Right cardiac atrium (tissue), 5 donors: Measurements from ENCODE around the gene C3orf22. TPM values are rescaled to one million over a fixed set of nuclear protein-coding genes. Genes with fewer than 3 reads are reported as not detected.

Experiments
- ATAC-seq, 2 donors: fragments of 200-7000 bp; cut with Tn5 transposase; one replicate each; pipeline versions ENCODE4 v1.8.0 to v1.9.1; 2020; ENCODE audit warnings: moderate library complexity in 2 of 2, mild to moderate bottlenecking in 1 of 2
- DNase-seq, 3 donors: peaks; one replicate each; pipeline ENCODE4 v3.0.0-alpha.2; 2020
- H3K27ac ChIP-seq: one replicate; pipeline ENCODE4 v1.5.1; 2013; ENCODE audit warnings: mild to moderate bottlenecking, low read length, control low read depth, moderate library complexity
- H3K27me3 ChIP-seq: one replicate; pipeline ENCODE4 v1.6.1; 2013; ENCODE audit not compliant: control insufficient read depth, insufficient read depth
- H3K4me1 ChIP-seq: one replicate; pipeline ENCODE4 v1.6.1; 2013; ENCODE audit warnings: low read length; ENCODE audit not compliant: control insufficient read depth, insufficient read depth
- H3K4me3 ChIP-seq: one replicate; pipeline ENCODE4 v1.5.1; 2013; ENCODE audit warnings: low read length, control low read depth
- H3K9me3 ChIP-seq: one replicate; pipeline ENCODE4 v1.6.1; 2013; ENCODE audit warnings: low read length; ENCODE audit not compliant: control insufficient read depth
- WGBS: extraction: QIAGEN DNeasy Blood & Tissue Kit; methylation state at CpG from one replicate; pipeline ENCODE4 v1.1.7; 2013; 5-methylcytosine and 5-hydroxymethylcytosine counted together
- intact Hi-C, 4 donors: fragments of 100-400 bp; cut with DNase I; formaldehyde crosslinking; loops; one replicate each; pipeline versions ENCODE4 v1.11.0 to v1.14.0; 2022 to 2023
- polyA plus RNA-seq: library from polyadenylated mRNA; stranded (reverse); fragments of 200-250 nt; gene quantifications from one replicate; pipeline ENCODE4 v1.2.3, GENCODE V29; 2013
- total RNA-seq, 4 donors: library from RNA; stranded (reverse); fragmentation: NEBNext Ultra II Directional; extraction: Animal tissue kit (Norgen Biotek cat#: 25700); gene quantifications; one replicate each; pipeline ENCODE4 v1.2.1, GENCODE V29; 2021
- donor health status: healthy with polysubstance abuse.
- donor health status: DM: no; HTN: yes; CAD: no.
- donor health status: DM: no; HTN: no; CAD: no.
- donor health status: DM: no; HTN: yes; CAD: no; lungs with severe emphysema.
- donor health status: DM: yes; HTN: yes; CAD: no.

The C3orf22 gene
- total and polyA plus RNA-seq, 5 donors = not detected

DNA sequence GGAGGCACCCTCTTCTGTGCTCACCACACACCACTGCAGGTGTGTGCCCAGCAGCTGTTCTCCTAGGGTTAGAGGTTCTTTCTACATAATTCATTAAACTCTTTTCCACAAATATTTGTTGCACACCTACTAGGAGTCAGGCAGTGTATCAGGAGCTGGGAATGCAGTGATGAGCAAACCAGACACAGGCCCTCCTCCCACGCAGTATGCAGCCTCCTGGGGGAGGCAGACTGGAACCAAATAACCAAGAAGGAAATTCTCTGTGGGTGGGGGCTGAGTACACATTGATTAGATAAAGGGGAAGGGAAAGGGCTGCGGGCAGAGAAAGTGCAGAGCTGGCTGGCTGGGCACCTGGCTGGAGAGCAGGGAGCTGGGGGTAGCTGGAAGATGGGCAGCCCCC is 18.5 kb upstream of the C3orf22 start:
- H3K9me3 ChIP-seq = no peaks in the 10 kb centered on the region
- WGBS = 45% methylated on average over 2 of the region's 2 CpGs
- DNase-seq (peak in 1 of 3 donors; percentile 12), ATAC-seq (no peak)
- H3K4me3 ChIP-seq = no peak overlapping the region
- intact Hi-C loops = no loop called here
- H3K27ac ChIP-seq = no peak overlapping the region
- no peaks in the 10 kb centered on the region for H3K27me3 ChIP-seq
- H3K4me1 ChIP-seq = no peaks in the 10 kb centered on the region

DNA sequence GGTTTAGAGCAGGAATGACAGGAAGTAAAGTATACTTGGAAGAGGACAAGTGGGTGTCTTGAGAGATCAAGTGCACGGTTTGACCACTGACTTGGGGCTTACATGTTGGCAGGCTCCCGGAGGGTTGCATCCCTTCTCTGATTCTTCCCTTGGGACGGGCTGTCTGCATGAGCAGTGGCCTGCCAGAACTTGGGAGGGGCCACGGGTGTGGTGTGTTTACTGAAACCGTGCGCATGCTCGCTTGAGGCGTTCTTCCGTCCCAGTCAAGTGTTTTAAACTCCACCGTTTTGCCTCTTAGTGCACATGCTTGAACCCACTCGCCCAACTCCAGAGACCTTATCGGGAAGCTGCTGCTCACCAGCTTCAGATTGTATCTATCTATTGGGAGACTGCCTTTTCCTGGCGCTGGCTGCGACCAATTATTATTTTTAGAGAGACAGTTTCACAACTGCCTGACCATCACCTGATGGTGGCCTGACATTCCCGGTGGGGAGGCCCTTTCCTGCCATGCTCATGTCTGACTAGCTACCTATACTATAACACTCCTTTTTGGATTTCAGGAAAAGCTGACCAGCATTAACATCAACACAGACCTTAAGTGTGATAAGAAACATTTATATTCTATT is 14.9 kb upstream of the C3orf22 start:
- Histone ChIP-seq H3K27ac (no peak overlapping the region), H3K27me3 (no peaks in the 10 kb centered on the region), H3K9me3 (no peaks in the 10 kb centered on the region), H3K4me3 (no peak overlapping the region), H3K4me1 (no peaks in the 10 kb centered on the region)
- WGBS = 69% methylated on average over 15 of the region's 15 CpGs
- ATAC-seq = peak in 1 of 2 donors; percentile 40
- intact Hi-C loops = no loop called here
- peak in 1 of 3 donors; percentile 44 for DNase-seq

GRCh38 chr3:126571078-126571477 is 12.3 kb upstream of the C3orf22 start:
- Histone ChIP-seq H3K4me1 (no peaks in the 10 kb centered on the region), H3K9me3 (no peaks in the 10 kb centered on the region), H3K27ac (no peak overlapping the region), H3K27me3 (no peaks in the 10 kb centered on the region), H3K4me3 (no peak overlapping the region)
- intact Hi-C loops = no loop called here
- no peak for DNase-seq
- ATAC-seq = peak in 1 of 2 donors; percentile 10
- 87% methylated on average over 7 of the region's 7 CpGs for WGBS

DNA sequence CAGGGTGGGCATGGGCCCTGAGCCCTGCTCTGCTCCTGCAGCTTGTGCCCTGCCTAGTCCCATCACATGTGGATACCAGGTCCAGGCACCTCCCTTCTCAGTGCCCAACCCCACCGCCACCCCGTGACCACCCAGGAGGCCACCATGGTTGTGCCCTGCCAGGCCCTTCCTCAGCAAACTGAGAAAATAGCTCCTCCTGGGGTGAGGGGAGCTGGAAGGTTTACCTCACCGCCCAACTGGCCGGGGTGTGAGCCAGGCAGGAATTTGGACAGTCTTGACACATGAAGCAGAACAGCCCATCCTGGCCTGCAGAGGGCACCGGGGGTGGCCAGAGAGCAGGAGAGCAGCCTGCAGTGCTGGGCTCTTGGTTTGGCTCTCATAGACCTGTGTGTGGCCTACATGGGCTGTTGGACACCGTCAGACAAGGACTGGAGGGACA is 11.4 kb upstream of the C3orf22 start:
- ATAC-seq (peak in 1 of 2 donors; percentile 32), DNase-seq (no peak)
- Histone ChIP-seq H3K9me3 (no peaks in the 10 kb centered on the region), H3K27me3 (no peaks in the 10 kb centered on the region), H3K4me1 (no peaks in the 10 kb centered on the region), H3K27ac (no peak overlapping the region), H3K4me3 (no peak overlapping the region)
- intact Hi-C loops = no loop called here
- 75% methylated on average over 6 of the region's 6 CpGs for WGBS

DNA sequence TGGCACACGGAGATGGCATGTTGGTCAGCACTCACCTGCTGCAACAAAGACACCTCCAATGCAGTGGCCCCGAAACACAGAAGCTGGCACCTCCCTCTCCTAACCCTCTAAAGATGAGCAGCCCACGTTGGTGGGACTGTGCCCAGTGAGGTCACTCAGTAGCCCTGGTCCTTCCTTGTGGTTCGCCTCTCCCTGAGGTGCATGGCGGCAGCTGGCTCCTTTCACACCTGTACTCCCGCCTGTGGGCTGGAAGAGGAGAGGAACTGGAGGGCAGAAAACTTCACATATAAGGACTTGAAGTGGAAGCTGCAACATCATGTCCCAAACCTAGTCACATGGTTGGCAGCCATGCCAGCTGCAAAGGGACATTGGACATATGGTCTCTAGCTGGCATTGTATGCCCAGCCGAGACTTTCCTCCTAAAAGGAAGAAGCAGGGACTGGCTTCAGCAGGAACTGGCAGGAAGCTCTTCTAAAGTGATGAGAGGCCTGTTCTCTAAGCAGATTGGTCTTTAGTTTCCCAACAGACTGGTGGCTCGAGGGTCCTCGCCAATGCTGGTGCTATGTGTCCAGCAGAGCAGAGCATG is 10.8 kb upstream of the C3orf22 start:
- Histone ChIP-seq H3K4me1 (no peaks in the 10 kb centered on the region), H3K4me3 (no peak overlapping the region), H3K27ac (no peak overlapping the region), H3K27me3 (no peaks in the 10 kb centered on the region), H3K9me3 (no peaks in the 10 kb centered on the region)
- ATAC-seq (no peak), DNase-seq (no peak)
- intact Hi-C loops = no loop called here
- 85% methylated on average over 9 of the region's 9 CpGs for WGBS

DNA sequence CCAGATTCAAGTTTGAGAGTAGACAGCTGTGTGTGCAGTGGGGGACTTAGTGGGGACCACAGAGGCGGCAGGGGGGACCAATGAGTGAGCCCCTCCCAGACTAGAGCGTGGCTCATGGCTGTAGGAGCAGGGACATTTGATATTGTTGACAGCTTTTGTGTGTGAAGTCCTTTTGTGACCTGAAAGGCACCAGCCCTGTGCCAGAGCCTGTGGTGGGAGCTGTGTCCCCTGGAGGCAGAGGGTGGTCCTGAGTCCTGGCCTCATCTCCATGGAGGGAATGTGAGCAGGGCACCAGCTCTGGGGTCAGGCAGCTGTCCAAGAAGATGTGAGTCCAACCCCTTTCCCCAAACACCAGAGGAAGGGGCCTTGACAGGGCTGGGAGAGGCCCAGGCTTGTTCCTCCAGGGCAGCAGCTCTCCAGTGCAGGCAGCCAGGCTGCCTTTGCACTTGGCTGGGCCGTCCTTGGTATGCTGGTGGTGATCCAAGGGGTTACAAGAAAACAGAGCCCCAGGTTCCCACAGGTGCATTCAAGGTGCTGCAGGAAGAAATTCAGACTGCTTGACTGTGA is 10.1 kb upstream of the C3orf22 start:
- intact Hi-C loops = no loop called here
- no peak overlapping the region for H3K27ac ChIP-seq
- H3K27me3 ChIP-seq = no peaks in the 10 kb centered on the region
- no peaks in the 10 kb centered on the region for H3K9me3 ChIP-seq
- H3K4me3 ChIP-seq = no peak overlapping the region
- H3K4me1 ChIP-seq = no peaks in the 10 kb centered on the region
- no peak for ATAC-seq
- 72% methylated on average over 3 of the region's 3 CpGs for WGBS
- no peak for DNase-seq

DNA sequence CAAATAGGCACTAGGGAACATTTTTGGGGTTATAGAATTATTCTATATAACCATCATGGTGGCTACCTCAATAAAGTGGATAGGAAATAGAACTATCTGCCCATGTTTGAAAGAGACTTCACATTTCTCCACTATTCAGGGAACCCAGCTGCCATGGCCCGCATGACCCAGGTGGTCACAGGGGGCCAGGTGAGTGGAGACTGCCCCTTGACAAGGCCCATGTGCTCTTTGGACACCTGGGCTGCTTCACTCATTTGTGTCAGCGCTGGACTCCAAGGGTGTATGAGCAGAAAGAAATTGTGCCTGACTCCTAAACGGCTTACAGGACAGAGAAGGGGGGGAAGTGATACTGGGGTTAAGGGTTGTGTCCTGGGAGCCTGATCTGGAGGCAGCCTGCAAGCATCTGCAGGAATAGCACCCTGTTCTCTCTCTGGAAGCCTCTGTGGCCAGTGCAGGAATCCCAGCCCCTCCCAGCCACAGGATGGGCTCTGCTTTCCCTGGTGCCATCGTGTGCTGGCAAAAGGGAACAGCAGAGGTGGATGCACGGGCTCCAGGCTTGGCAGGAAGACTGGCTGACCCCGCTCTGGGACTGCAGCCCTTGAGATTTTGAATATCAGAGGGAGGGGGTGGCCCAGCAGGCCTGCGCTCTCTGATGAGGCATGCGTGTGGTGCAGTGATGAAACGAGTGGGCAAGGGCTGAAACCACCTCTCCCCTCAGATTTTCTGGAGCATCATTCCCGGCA is 9.1 kb upstream of the C3orf22 start:
- ATAC-seq = peak in 1 of 2 donors; percentile 53
- WGBS = 48% methylated on average over 10 of the region's 10 CpGs

DNA sequence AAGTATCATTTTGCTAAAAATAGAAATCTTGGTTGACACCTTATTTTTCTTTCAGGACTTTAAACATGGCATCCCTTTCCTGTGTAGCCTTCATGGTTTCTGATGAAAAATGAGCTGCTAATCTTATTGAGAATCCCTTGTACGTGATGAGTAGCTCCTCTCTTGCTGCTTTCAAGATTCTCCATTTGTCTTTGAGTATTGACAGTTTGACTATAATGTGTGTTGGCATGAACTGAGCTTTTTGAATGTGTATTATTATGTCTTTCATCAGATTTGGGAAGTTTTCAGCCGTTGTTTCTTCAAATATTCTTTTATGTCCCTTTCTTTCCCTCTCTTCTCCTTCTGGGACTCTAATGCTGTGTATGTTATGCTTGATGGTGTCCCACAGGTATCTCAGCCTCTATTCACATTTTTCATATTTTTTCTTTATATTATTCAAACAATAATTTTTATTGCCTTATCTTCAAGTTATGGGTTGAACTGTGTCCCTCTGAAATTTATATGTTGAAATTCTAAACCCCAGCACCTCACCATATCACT is 4.1 kb upstream of the C3orf22 start:
- 51% methylated on average over 2 of the region's 2 CpGs for WGBS
- Histone ChIP-seq H3K4me3 (no peak overlapping the region), H3K9me3 (no peaks in the 10 kb centered on the region), H3K27ac (no peak overlapping the region), H3K27me3 (no peaks in the 10 kb centered on the region), H3K4me1 (no peaks in the 10 kb centered on the region)
- intact Hi-C loops = no loop called here
- ATAC-seq (no peak), DNase-seq (no peak)

More for the DNA sequence above, 9.1 kb upstream of the C3orf22 start:
- DNase-seq = no peak
- H3K4me3 ChIP-seq = no peak overlapping the region
- H3K27ac ChIP-seq = no peak overlapping the region
- H3K27me3 ChIP-seq = no peaks in the 10 kb centered on the region
- intact Hi-C loops = no loop called here
- no peaks in the 10 kb centered on the region for H3K4me1 ChIP-seq
- no peaks in the 10 kb centered on the region for H3K9me3 ChIP-seq

DNA sequence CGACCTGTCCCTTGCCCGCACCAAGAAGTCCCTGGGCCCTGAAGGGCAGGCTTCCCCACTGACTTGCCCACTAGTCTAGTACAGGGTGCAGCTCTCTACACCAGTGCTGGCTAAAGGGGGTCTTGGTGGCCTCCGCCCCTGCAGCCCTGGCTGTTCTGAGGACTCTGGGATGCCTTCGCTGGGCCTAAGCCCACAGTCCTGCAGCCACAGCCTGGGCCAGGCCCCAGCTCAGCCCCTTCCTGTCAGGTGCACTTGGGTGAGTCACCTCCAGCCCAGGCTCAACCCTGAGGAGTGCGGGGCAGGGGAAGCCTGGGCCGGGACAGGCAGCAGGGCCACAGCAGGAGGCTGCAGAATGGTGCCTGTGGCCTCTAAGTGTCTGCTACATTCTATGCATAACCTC is 971 bp downstream of the C3orf22 start:
- Histone ChIP-seq H3K27me3 (no peaks in the 10 kb centered on the region), H3K27ac (no peak overlapping the region), H3K4me3 (no peak overlapping the region), H3K4me1 (no peaks in the 10 kb centered on the region), H3K9me3 (no peaks in the 10 kb centered on the region)
- ATAC-seq (no peak), DNase-seq (no peak)
- intact Hi-C loops = no loop called here
- 75% methylated on average over 6 of the region's 6 CpGs for WGBS

GRCh38 chr3:126557415-126557745 is 1.4 kb downstream of the C3orf22 start:
- intact Hi-C loops = no loop called here
- no peak overlapping the region for H3K4me3 ChIP-seq
- DNase-seq (no peak), ATAC-seq (no peak)
- H3K9me3 ChIP-seq = no peaks in the 10 kb centered on the region
- no peak overlapping the region for H3K27ac ChIP-seq
- no peaks in the 10 kb centered on the region for H3K4me1 ChIP-seq
- H3K27me3 ChIP-seq = no peaks in the 10 kb centered on the region
- WGBS = 91% methylated on average over 11 of the region's 11 CpGs
